ENCODE measurements around the gene KIAA2012.

KIAA2012 gene

GRCh38 chr2:202118168-202118567, 45.1 kb downstream of the KIAA2012 start:
- no peak for TF ChIP-seq TAF1 (IDR thresholded peaks at IDR 0.05; ENCODE audit: low read depth, low read length)
- no peak for TF ChIP-seq SPI1 (IDR thresholded peaks at IDR 0.05; ENCODE audit: low read depth, low read length)
- no peak for TF ChIP-seq POU2F2 (IDR thresholded peaks at IDR 0.05; ENCODE audit: low read depth, low read length)
- no peak for TF ChIP-seq POLR2AphosphoS5 (IDR thresholded peaks at IDR 0.05; ENCODE audit: low read depth, low read length)
- TF ChIP-seq POLR2A (IDR thresholded peaks at IDR 0.05; ENCODE audit: low read depth, low read length): no peak
- no peak for TF ChIP-seq PAX5 (IDR thresholded peaks at IDR 0.05; ENCODE audit: insufficient read depth, low read length, severe bottlenecking)
- FAIRE-seq (no peak), DNase-seq (ENCODE audit: insufficient read length, low spot score) (no peak)

- FAIRE-seq (no peak), DNase-seq (ENCODE audit: insufficient read length, low spot score) (no peak)
- TF ChIP-seq PAX5 (IDR thresholded peaks at IDR 0.05; ENCODE audit: insufficient read depth, low read length, severe bottlenecking) (no peak), TAF1 (IDR thresholded peaks at IDR 0.05; ENCODE audit: low read depth, low read length) (no peak), SPI1 (IDR thresholded peaks at IDR 0.05; ENCODE audit: low read depth, low read length) (no peak), POLR2AphosphoS5 (IDR thresholded peaks at IDR 0.05; ENCODE audit: low read depth, low read length) (no peak), POLR2A (IDR thresholded peaks at IDR 0.05; ENCODE audit: low read depth, low read length) (no peak), POU2F2 (IDR thresholded peaks at IDR 0.05; ENCODE audit: low read depth, low read length) (no peak)
These were observed 47.8 kb downstream of the KIAA2012 start for GRCh38 chr2:202120828-202121227.

GRCh38 chr2:202121532-202122162, 48.6 kb downstream of the KIAA2012 start:
- FAIRE-seq (no peak), DNase-seq (ENCODE audit: insufficient read length, low spot score) (no peak)
- TF ChIP-seq SPI1 (IDR thresholded peaks at IDR 0.05; ENCODE audit: low read depth, low read length): no peak
- TF ChIP-seq POLR2AphosphoS5 (IDR thresholded peaks at IDR 0.05; ENCODE audit: low read depth, low read length): no peak
- no peak for TF ChIP-seq PAX5 (IDR thresholded peaks at IDR 0.05; ENCODE audit: insufficient read depth, low read length, severe bottlenecking)
- no peak for TF ChIP-seq POU2F2 (IDR thresholded peaks at IDR 0.05; ENCODE audit: low read depth, low read length)
- TF ChIP-seq POLR2A (IDR thresholded peaks at IDR 0.05; ENCODE audit: low read depth, low read length): no peak
- TF ChIP-seq TAF1 (IDR thresholded peaks at IDR 0.05; ENCODE audit: low read depth, low read length): no peak

GRCh38 chr2:202122163-202122540, 49.1 kb downstream of the KIAA2012 start:
- no peak for TF ChIP-seq SPI1 (IDR thresholded peaks at IDR 0.05; ENCODE audit: low read depth, low read length)
- TF ChIP-seq POLR2A (IDR thresholded peaks at IDR 0.05; ENCODE audit: low read depth, low read length): no peak
- TF ChIP-seq TAF1 (IDR thresholded peaks at IDR 0.05; ENCODE audit: low read depth, low read length): no peak
- no peak for TF ChIP-seq POU2F2 (IDR thresholded peaks at IDR 0.05; ENCODE audit: low read depth, low read length)
- no peak for TF ChIP-seq POLR2AphosphoS5 (IDR thresholded peaks at IDR 0.05; ENCODE audit: low read depth, low read length)
- TF ChIP-seq PAX5 (IDR thresholded peaks at IDR 0.05; ENCODE audit: insufficient read depth, low read length, severe bottlenecking): no peak
- no peak for FAIRE-seq
- no peak for DNase-seq (ENCODE audit: insufficient read length, low spot score)

- DNase-seq (ENCODE audit: insufficient read length, low spot score) (no peak), FAIRE-seq (no peak)
- TF ChIP-seq POLR2AphosphoS5 (IDR thresholded peaks at IDR 0.05; ENCODE audit: low read depth, low read length) (no peak), POLR2A (IDR thresholded peaks at IDR 0.05; ENCODE audit: low read depth, low read length) (no peak), SPI1 (IDR thresholded peaks at IDR 0.05; ENCODE audit: low read depth, low read length) (no peak), PAX5 (IDR thresholded peaks at IDR 0.05; ENCODE audit: insufficient read depth, low read length, severe bottlenecking) (no peak), TAF1 (IDR thresholded peaks at IDR 0.05; ENCODE audit: low read depth, low read length) (no peak), POU2F2 (IDR thresholded peaks at IDR 0.05; ENCODE audit: low read depth, low read length) (no peak)
These were observed 50.1 kb downstream of the KIAA2012 start for GRCh38 chr2:202122980-202123720.

- no peak for DNase-seq (ENCODE audit: insufficient read length, low spot score)
- no peak for FAIRE-seq
- TF ChIP-seq POU2F2 (IDR thresholded peaks at IDR 0.05; ENCODE audit: low read depth, low read length) (no peak), SPI1 (IDR thresholded peaks at IDR 0.05; ENCODE audit: low read depth, low read length) (no peak), PAX5 (IDR thresholded peaks at IDR 0.05; ENCODE audit: insufficient read depth, low read length, severe bottlenecking) (no peak), POLR2A (IDR thresholded peaks at IDR 0.05; ENCODE audit: low read depth, low read length) (no peak), POLR2AphosphoS5 (IDR thresholded peaks at IDR 0.05; ENCODE audit: low read depth, low read length) (no peak)
These were observed 51.2 kb downstream of the KIAA2012 start for GRCh38 chr2:202124286-202124685.

GRCh38 chr2:202127687-202128331, 54.8 kb downstream of the KIAA2012 start:
- no peak for TF ChIP-seq POU2F2 (IDR thresholded peaks at IDR 0.05; ENCODE audit: low read depth, low read length)
- TF ChIP-seq TAF1 (IDR thresholded peaks at IDR 0.05; ENCODE audit: low read depth, low read length): no peak
- TF ChIP-seq POLR2AphosphoS5 (IDR thresholded peaks at IDR 0.05; ENCODE audit: low read depth, low read length): no peak
- TF ChIP-seq PAX5 (IDR thresholded peaks at IDR 0.05; ENCODE audit: insufficient read depth, low read length, severe bottlenecking): no peak
- TF ChIP-seq POLR2A (IDR thresholded peaks at IDR 0.05; ENCODE audit: low read depth, low read length): no peak
- TF ChIP-seq SPI1 (IDR thresholded peaks at IDR 0.05; ENCODE audit: low read depth, low read length): no peak
- DNase-seq (ENCODE audit: insufficient read length, low spot score): no peak
- no peak for FAIRE-seq

- no peak for DNase-seq (ENCODE audit: insufficient read length, low spot score)
- TF ChIP-seq POU2F2 (IDR thresholded peaks at IDR 0.05; ENCODE audit: low read depth, low read length) (no peak), POLR2A (IDR thresholded peaks at IDR 0.05; ENCODE audit: low read depth, low read length) (no peak), TAF1 (IDR thresholded peaks at IDR 0.05; ENCODE audit: low read depth, low read length) (no peak), SPI1 (IDR thresholded peaks at IDR 0.05; ENCODE audit: low read depth, low read length) (no peak)
- no peak for FAIRE-seq
These were observed 56.8 kb downstream of the KIAA2012 start for GRCh38 chr2:202129841-202130240.

- TF ChIP-seq TAF1 (IDR thresholded peaks at IDR 0.05; ENCODE audit: low read depth, low read length) (no peak), PAX5 (IDR thresholded peaks at IDR 0.05; ENCODE audit: insufficient read depth, low read length, severe bottlenecking) (no peak), POLR2A (IDR thresholded peaks at IDR 0.05; ENCODE audit: low read depth, low read length) (no peak), POLR2AphosphoS5 (IDR thresholded peaks at IDR 0.05; ENCODE audit: low read depth, low read length) (no peak), POU2F2 (IDR thresholded peaks at IDR 0.05; ENCODE audit: low read depth, low read length) (no peak), SPI1 (IDR thresholded peaks at IDR 0.05; ENCODE audit: low read depth, low read length) (no peak)
- FAIRE-seq (no peak), DNase-seq (ENCODE audit: insufficient read length, low spot score) (no peak)
These were observed 60.3 kb downstream of the KIAA2012 start for GRCh38 chr2:202133200-202133908.

Data from GM12891 (cell line).